ENCODE data around the gene AFMID. TPM values are rescaled to one million over a fixed set of nuclear protein-coding genes. Genes with fewer than 3 reads are reported as not detected.

AFMID gene
- total and polyA plus RNA-seq, 9 of the 15 experiments (the other 6 are each of a cell fraction or from before 2014, with no cell fraction given), result 62.1 to 188 (median 74.4) TPM

- TF ChIP-seq THRB (CRISPR knock-in tag; conservative IDR thresholded peaks at IDR 0.05) (no peak), ARID1B (IDR thresholded peaks at IDR 0.05) (peak; percentile 35; the same call in 1 of the 2 replicates), ARID2 (IDR thresholded peaks at IDR 0.05) (no peak), HDAC6 (IDR thresholded peaks at IDR 0.05; ENCODE audit: low read depth, low read length) (no peak), HIVEP1 (CRISPR knock-in tag; IDR thresholded peaks at IDR 0.05) (no peak), ZNF174 (CRISPR knock-in tag; IDR thresholded peaks at IDR 0.05) (no peak), ZNF583 (CRISPR knock-in tag; IDR thresholded peaks at IDR 0.05) (no peak), ZNF584 (CRISPR knock-in tag; IDR thresholded peaks at IDR 0.05; ENCODE audit: low read depth) (peak; percentile 72; the same call in 1 of the 2 replicates), ZNF699 (CRISPR knock-in tag; IDR thresholded peaks at IDR 0.05; ENCODE audit: insufficient replicate concordance) (no peak), RBM39 (optimal IDR thresholded peaks at IDR 0.05; ENCODE audit: low read depth, low read length) (no peak), CBFA2T2 (conservative IDR thresholded peaks at IDR 0.05) (no peak), BRD9 (IDR thresholded peaks at IDR 0.05; ENCODE audit: low read depth, partially characterized antibody) (no peak), TCFL5 (CRISPR knock-in tag; conservative IDR thresholded peaks at IDR 0.05) (no peak), BCLAF1 (IDR thresholded peaks at IDR 0.05; ENCODE audit: borderline replicate concordance in 1 of 2, control insufficient read depth in 1 of 2, low read depth in 2 of 2, low read length in 1 of 2) (0 out of 4 replicates have a peak, but pooled peaks of 1 of the 2 experiments have one; percentile 45), ZNF282 (CRISPR knock-in tag; IDR thresholded peaks at IDR 0.05) (no peak), ZNF253 (CRISPR knock-in tag; conservative IDR thresholded peaks at IDR 0.05) (no peak), HNRNPK (IDR thresholded peaks at IDR 0.05; ENCODE audit: low read depth, low read length, poor library complexity, severe bottlenecking) (no peak), RB1 (IDR thresholded peaks at IDR 0.05; ENCODE audit: low read depth) (peak; percentile 89), PRDM10 (IDR thresholded peaks at IDR 0.05; ENCODE audit: partially characterized antibody) (peak; percentile 37), NR2C1 (IDR thresholded peaks at IDR 0.05) (no peak), NR2C1 (tag; IDR thresholded peaks at IDR 0.05) (peak; percentile 60; the same call in 1 of the 2 replicates)
These were observed 27.0 kb downstream of the AFMID start, which contains the start of gene BIRC5 (continued) for GRCh38 chr17:78214016-78214705.
